IMR-90 (cell line): ENCODE data around the gene FNIP2. TPM values are rescaled to one million over a fixed set of nuclear protein-coding genes. Genes with fewer than 3 reads are reported as not detected.

Experiments used
- ATAC-seq: fragments of 200-7000 bp; cut with Tn5 transposase; 2 replicates; pipeline ENCODE4 v1.9.1; 2020; ENCODE audit warnings: low read depth, mild to moderate bottlenecking, moderate library complexity
- BruUV-seq: library from RNA; stranded (reverse); fragments of 400-500 nt; replicated peaks from 2 replicates; lab custom pipeline; 2021; lab: Mats Ljungman, UMichigan
- CTCF ChIA-PET: fragments of 300-600 bp; formaldehyde crosslinking; extraction: SDS; loops from one replicate; lab custom pipeline; 2021; ENCODE audit warnings: antibody characterized with exemption; lab: Yijun Ruan, JAX
- POLR2A ChIA-PET: fragments of 300-600 bp; sonication (Branson Sonifier 250); formaldehyde crosslinking; loops from one replicate; lab custom pipeline; 2022; ENCODE audit warnings: antibody characterized with exemption; ENCODE audit not compliant: unreplicated experiment; lab: Charles Lee
- DNase-seq: peaks from one replicate; pipeline ENCODE4 v3.0.0; 2013
- H2AFZ ChIP-seq: replicated peaks from 2 replicates; pipeline ENCODE3; 2013; ENCODE audit warnings: low read length, mild to moderate bottlenecking; ENCODE audit not compliant: poor library complexity
- H2AK5ac ChIP-seq: 2 replicates; pipeline ENCODE4 v1.6.1; 2013; ENCODE audit warnings: low read depth, low read length, inconsistent platforms
- H2AK9ac ChIP-seq: replicated peaks from 2 replicates; pipeline ENCODE3; 2013; ENCODE audit warnings: mild to moderate bottlenecking, low read depth, low read length, moderate library complexity; ENCODE audit not compliant: poor library complexity
- H2BK120ac ChIP-seq: 2 replicates; pipeline ENCODE4 v1.6.1; 2013; ENCODE audit warnings: low read depth, low read length, inconsistent platforms
- H2BK15ac ChIP-seq: 3 replicates; pipeline ENCODE4 v1.6.1; 2013; ENCODE audit warnings: low read depth, low read length, inconsistent platforms
- H2BK20ac ChIP-seq: 2 replicates; pipeline ENCODE4 v1.6.1; 2013; ENCODE audit warnings: low read depth, mild to moderate bottlenecking, inconsistent platforms, low read length, moderate library complexity
- H2BK5ac ChIP-seq: 2 replicates; pipeline ENCODE4 v1.6.1; 2013; ENCODE audit warnings: mild to moderate bottlenecking, low read depth, low read length, inconsistent platforms; ENCODE audit not compliant: poor library complexity, severe bottlenecking
- H3K14ac ChIP-seq: replicated peaks from 2 replicates; pipeline ENCODE4 v1.6.1; 2013; ENCODE audit warnings: low read depth, low read length, inconsistent platforms
- H3K18ac ChIP-seq: 2 replicates; pipeline ENCODE4 v1.6.1; 2013; ENCODE audit warnings: low read depth, low read length, control low read depth
- H3K23ac ChIP-seq: 2 replicates; pipeline ENCODE4 v1.6.1; 2013; ENCODE audit warnings: low read depth, low read length, inconsistent platforms
- H3K27ac ChIP-seq: 2 replicates; pipeline ENCODE4 v1.5.1; 2013; ENCODE audit warnings: mild to moderate bottlenecking, control low read depth, low read length; ENCODE audit not compliant: insufficient read depth
- H3K27me3 ChIP-seq: 2 replicates; pipeline ENCODE4 v1.6.1; 2013; ENCODE audit warnings: low read length; ENCODE audit not compliant: control insufficient read depth, insufficient read depth
- H3K36me3 ChIP-seq: 2 replicates; pipeline ENCODE4 v1.6.1; 2013; ENCODE audit warnings: low read length, mixed read lengths; ENCODE audit not compliant: control insufficient read depth, insufficient read depth
- H3K4ac ChIP-seq: 2 replicates; pipeline ENCODE4 v1.6.1; 2013; ENCODE audit warnings: low read depth, low read length, inconsistent platforms
- H3K4me1 ChIP-seq: 2 replicates; pipeline ENCODE4 v1.6.1; 2013; ENCODE audit warnings: low read length, mixed read lengths; ENCODE audit not compliant: control insufficient read depth, insufficient read depth
- H3K4me2 ChIP-seq: 2 replicates; pipeline ENCODE4 v1.6.1; 2013; ENCODE audit warnings: low read depth, mild to moderate bottlenecking, control low read depth, low read length, moderate library complexity
- H3K4me3 ChIP-seq: 2 replicates; pipeline ENCODE4 v1.5.1; 2013; ENCODE audit warnings: low read depth, mild to moderate bottlenecking, control low read depth, low read length, moderate library complexity; ENCODE audit not compliant: insufficient read depth
- H3K56ac ChIP-seq: 2 replicates; pipeline ENCODE4 v1.6.1; 2013; ENCODE audit warnings: low read length, inconsistent platforms; ENCODE audit not compliant: insufficient read depth; ENCODE audit errors: extremely low read depth
- H3K79me1 ChIP-seq, 2 experiments: 2 replicates each; pipeline ENCODE4 v1.6.1; 2013; ENCODE audit warnings: low read length in 2 of 2, inconsistent platforms in 1 of 2, low read depth in 1 of 2
- H3K9ac ChIP-seq: 2 replicates; pipeline ENCODE4 v1.6.1; 2013; ENCODE audit warnings: low read depth, low read length, control low read depth
- H3K9me1 ChIP-seq: 2 replicates; pipeline ENCODE4 v1.6.1; 2013; ENCODE audit warnings: low read length, inconsistent platforms; ENCODE audit not compliant: insufficient read depth
- H3K9me3 ChIP-seq: 2 replicates; pipeline ENCODE4 v1.6.1; 2013; ENCODE audit warnings: low read length; ENCODE audit not compliant: control insufficient read depth, insufficient read depth
- H4K20me1 ChIP-seq: 2 replicates; pipeline ENCODE4 v1.6.1; 2013; ENCODE audit warnings: low read length, inconsistent platforms; ENCODE audit not compliant: insufficient read depth
- H4K5ac ChIP-seq: 2 replicates; pipeline ENCODE4 v1.6.1; 2013; ENCODE audit warnings: mild to moderate bottlenecking, low read depth, low read length, control low read depth
- H4K8ac ChIP-seq, 2 experiments: 2 replicates each; pipeline ENCODE4 v1.6.1; 2013; ENCODE audit warnings: low read depth in 2 of 2, low read length in 2 of 2, control low read depth in 1 of 2, inconsistent platforms in 1 of 2
- H4K91ac ChIP-seq: 2 replicates; pipeline ENCODE4 v1.6.1; 2013; ENCODE audit warnings: low read depth, low read length, inconsistent platforms; ENCODE audit not compliant: insufficient read depth
- BHLHE40 ChIP-seq: fragments of 150-350 bp; IDR thresholded peaks from 2 replicates; pipeline ENCODE4 v1.6.1; 2016; ENCODE audit warnings: mild to moderate bottlenecking, low read depth, low read length
- CEBPB ChIP-seq: IDR thresholded peaks from 2 replicates; pipeline ENCODE4 v1.6.1; 2012; ENCODE audit warnings: low read depth, low read length, improper control_type of control experiment
- CHD1 ChIP-seq: IDR thresholded peaks from 2 replicates; pipeline ENCODE4 v1.6.1; 2012; ENCODE audit warnings: low read depth, low read length, improper control_type of control experiment
- FOS ChIP-seq: fragments of 150-350 bp; IDR thresholded peaks from 2 replicates; pipeline ENCODE4 v1.6.1; 2016; ENCODE audit warnings: low read depth, low read length
- MAFK ChIP-seq: IDR thresholded peaks from 2 replicates; pipeline ENCODE4 v1.6.1; 2012; ENCODE audit warnings: low read depth, low read length, improper control_type of control experiment
- MAZ ChIP-seq: IDR thresholded peaks from 2 replicates; pipeline ENCODE4 v1.6.1; 2012; ENCODE audit warnings: low read depth, mild to moderate bottlenecking, low read length, improper control_type of control experiment, moderate library complexity, borderline replicate concordance
- MXI1 ChIP-seq: IDR thresholded peaks from 2 replicates; pipeline ENCODE4 v1.6.1; 2012; ENCODE audit warnings: low read depth, mild to moderate bottlenecking, low read length, moderate library complexity, borderline replicate concordance
- NFE2L2 ChIP-seq: fragments of 150-350 bp; IDR thresholded peaks from 2 replicates; pipeline ENCODE4 v1.6.1; 2016; ENCODE audit warnings: low read depth, mild to moderate bottlenecking, low read length
- POLR2A ChIP-seq: IDR thresholded peaks from 2 replicates; pipeline ENCODE4 v1.6.1; 2012; ENCODE audit warnings: mild to moderate bottlenecking, low read depth, low read length
- RAD21 ChIP-seq: IDR thresholded peaks from 2 replicates; pipeline ENCODE4 v1.6.1; 2012; ENCODE audit warnings: low read length, improper control_type of control experiment
- RCOR1 ChIP-seq: IDR thresholded peaks from 2 replicates; pipeline ENCODE4 v1.6.1; 2012; ENCODE audit warnings: mild to moderate bottlenecking, low read length, improper control_type of control experiment; ENCODE audit not compliant: insufficient replicate concordance
- RFX5 ChIP-seq: IDR thresholded peaks from 2 replicates; pipeline ENCODE4 v1.8.0; 2012; ENCODE audit warnings: low read depth, mild to moderate bottlenecking, low read length, moderate library complexity
- SMC3 ChIP-seq: fragments of 150-350 bp; IDR thresholded peaks from 2 replicates; pipeline ENCODE4 v1.6.1; 2016; ENCODE audit warnings: low read depth, mild to moderate bottlenecking, antibody characterized with exemption, low read length, moderate library complexity
- WGBS, 2 experiments: methylation state at CpG; one replicate each; pipeline versions ENCODE4 v1.1.5 to v1.1.7; 2013; ENCODE audit warnings: missing lambda C conversion rate in 2 of 2; ENCODE audit not compliant: insufficient read length in 1 of 2; ENCODE audit errors: extremely low coverage in 2 of 2; 5-methylcytosine and 5-hydroxymethylcytosine counted together
- dilution Hi-C: fragments of 300-500 bp; cut with HindIII; formaldehyde crosslinking; loops from one replicate; pipeline ENCODE4 v1.14.3; 2018; ENCODE audit warnings: low sequenced_read_pairs; ENCODE audit not compliant: unreplicated experiment
- in situ Hi-C: fragments of 300-500 bp; cut with MboI; formaldehyde crosslinking; loops from 3 replicates; pipeline ENCODE4 v1.14.3; 2019; ENCODE audit warnings: low sequenced_read_pairs, inconsistent platforms, mixed read lengths
- intact Hi-C: fragments of 100-400 bp; cut with micrococcal nuclease; formaldehyde crosslinking; loops from 2 replicates; pipeline ENCODE4 v1.10.0; 2022
- polyA plus RNA-seq, 3 experiments: library from polyadenylated mRNA; depleted of rRNA; stranded (reverse); fragments of >200 nt; gene quantifications; 2 replicates each; pipeline ENCODE4 v1.2.3, GENCODE V29; 2012; ENCODE audit warnings: low replicate concordance in 1 of 3
- total RNA-seq: library from RNA; depleted of rRNA; stranded (reverse); fragments of >200 nt; gene quantifications from 2 replicates; pipeline ENCODE4 v1.2.3, GENCODE V29; 2012
- TF ChIP-seq, protein P1 (sequence below): fragments of 150-350 bp; IDR thresholded peaks from 2 replicates; pipeline ENCODE4 v1.6.1; 2017; ENCODE audit warnings: mild to moderate bottlenecking, antibody characterized with exemption, low read length, low read depth
- TF ChIP-seq, protein P2 (sequence below): conservative IDR thresholded peaks from 2 replicates; pipeline ENCODE4 v1.5.1; 2012; ENCODE audit warnings: mild to moderate bottlenecking, low read depth, low read length, improper control_type of control experiment
- TF ChIP-seq, protein P3 (sequence below): fragments of 150-350 bp; IDR thresholded peaks from 2 replicates; pipeline ENCODE4 v1.6.1; 2016; ENCODE audit warnings: low read depth, mild to moderate bottlenecking, low read length, moderate library complexity, borderline replicate concordance

FNIP2 gene
- total and polyA plus RNA-seq, 2 of the 4 experiments (the other 2 are of a cell fraction) = 4.7 to 24.6 TPM

DNA sequence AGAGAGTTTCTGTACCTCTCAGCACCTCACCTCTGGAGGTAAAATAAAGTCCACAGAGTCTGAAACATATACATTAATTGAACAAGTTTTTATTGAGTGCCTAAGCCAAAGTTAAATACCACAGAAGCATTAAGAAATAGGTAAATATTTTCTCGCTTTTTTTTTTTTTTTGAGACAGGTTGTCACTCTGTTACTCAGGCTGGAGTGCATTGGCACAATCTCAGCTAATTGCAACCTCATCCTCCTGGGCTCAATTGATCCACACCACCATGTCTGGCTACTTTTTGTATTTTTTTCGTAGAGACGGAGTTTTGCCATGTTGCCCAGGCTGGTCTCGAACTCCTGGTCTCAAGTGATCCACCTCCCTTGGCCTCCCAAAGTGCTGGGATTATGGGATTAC lies 10.1 kb upstream of the FNIP2 start:
- BruUV-seq = no TSS peak
- no peaks in the 10 kb centered on the region for H3K36me3 ChIP-seq
- no peak for ATAC-seq

More for the DNA sequence above, 10.1 kb upstream of the FNIP2 start:
- in situ Hi-C loops (no loop called here), intact Hi-C loops (no loop called here), dilution Hi-C loops (no loop called here)
- Histone ChIP-seq H3K27ac (no peak overlapping the region), H2AFZ (no peak overlapping the region), H3K4me1 (peaks cover 3% of the 10 kb centered on the region; the same call in 1 of the 2 replicates), H3K9ac (no peak overlapping the region), H3K9me3 (no peaks in the 10 kb centered on the region), H3K14ac (no peak overlapping the region), H3K18ac (no peak overlapping the region), H3K56ac (no peak overlapping the region), H4K91ac (no peak overlapping the region), H3K27me3 (no peaks in the 10 kb centered on the region), H2BK20ac (no peak overlapping the region), H3K4ac (no peak overlapping the region), H2AK9ac (no peak overlapping the region), H4K20me1 (no peaks in the 10 kb centered on the region), H3K4me3 (no peak overlapping the region), H2BK120ac (no peak overlapping the region), H2AK5ac (no peak overlapping the region), H2BK5ac (no peak overlapping the region), H3K23ac (no peak overlapping the region), H3K4me2 (no peak overlapping the region), H2BK15ac (no peak overlapping the region), H4K5ac (no peak overlapping the region), H3K79me1 (no peaks in the 10 kb centered on the region), H3K9me1 (peaks cover 8% of the 10 kb centered on the region; the same call in 1 of the 2 replicates), H4K8ac (no peak overlapping the region)
- TF ChIP-seq MAZ = no peak
- TF ChIP-seq, protein P1, sequence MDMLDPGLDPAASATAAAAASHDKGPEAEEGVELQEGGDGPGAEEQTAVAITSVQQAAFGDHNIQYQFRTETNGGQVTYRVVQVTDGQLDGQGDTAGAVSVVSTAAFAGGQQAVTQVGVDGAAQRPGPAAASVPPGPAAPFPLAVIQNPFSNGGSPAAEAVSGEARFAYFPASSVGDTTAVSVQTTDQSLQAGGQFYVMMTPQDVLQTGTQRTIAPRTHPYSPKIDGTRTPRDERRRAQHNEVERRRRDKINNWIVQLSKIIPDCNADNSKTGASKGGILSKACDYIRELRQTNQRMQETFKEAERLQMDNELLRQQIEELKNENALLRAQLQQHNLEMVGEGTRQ = no peak
- no peak for TF ChIP-seq FOS
- TF ChIP-seq CEBPB = no peak
- TF ChIP-seq, protein P2, sequence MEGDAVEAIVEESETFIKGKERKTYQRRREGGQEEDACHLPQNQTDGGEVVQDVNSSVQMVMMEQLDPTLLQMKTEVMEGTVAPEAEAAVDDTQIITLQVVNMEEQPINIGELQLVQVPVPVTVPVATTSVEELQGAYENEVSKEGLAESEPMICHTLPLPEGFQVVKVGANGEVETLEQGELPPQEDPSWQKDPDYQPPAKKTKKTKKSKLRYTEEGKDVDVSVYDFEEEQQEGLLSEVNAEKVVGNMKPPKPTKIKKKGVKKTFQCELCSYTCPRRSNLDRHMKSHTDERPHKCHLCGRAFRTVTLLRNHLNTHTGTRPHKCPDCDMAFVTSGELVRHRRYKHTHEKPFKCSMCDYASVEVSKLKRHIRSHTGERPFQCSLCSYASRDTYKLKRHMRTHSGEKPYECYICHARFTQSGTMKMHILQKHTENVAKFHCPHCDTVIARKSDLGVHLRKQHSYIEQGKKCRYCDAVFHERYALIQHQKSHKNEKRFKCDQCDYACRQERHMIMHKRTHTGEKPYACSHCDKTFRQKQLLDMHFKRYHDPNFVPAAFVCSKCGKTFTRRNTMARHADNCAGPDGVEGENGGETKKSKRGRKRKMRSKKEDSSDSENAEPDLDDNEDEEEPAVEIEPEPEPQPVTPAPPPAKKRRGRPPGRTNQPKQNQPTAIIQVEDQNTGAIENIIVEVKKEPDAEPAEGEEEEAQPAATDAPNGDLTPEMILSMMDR = no peak
- TF ChIP-seq RFX5 = no peak
- no peak for TF ChIP-seq NFE2L2
- no peak for TF ChIP-seq RCOR1
- TF ChIP-seq MAFK = no peak
- no peak for TF ChIP-seq SMC3
- TF ChIP-seq MXI1 = no peak
- no peak for TF ChIP-seq CHD1
- TF ChIP-seq BHLHE40 = no peak
- no peak for TF ChIP-seq RAD21
- TF ChIP-seq, protein P3, sequence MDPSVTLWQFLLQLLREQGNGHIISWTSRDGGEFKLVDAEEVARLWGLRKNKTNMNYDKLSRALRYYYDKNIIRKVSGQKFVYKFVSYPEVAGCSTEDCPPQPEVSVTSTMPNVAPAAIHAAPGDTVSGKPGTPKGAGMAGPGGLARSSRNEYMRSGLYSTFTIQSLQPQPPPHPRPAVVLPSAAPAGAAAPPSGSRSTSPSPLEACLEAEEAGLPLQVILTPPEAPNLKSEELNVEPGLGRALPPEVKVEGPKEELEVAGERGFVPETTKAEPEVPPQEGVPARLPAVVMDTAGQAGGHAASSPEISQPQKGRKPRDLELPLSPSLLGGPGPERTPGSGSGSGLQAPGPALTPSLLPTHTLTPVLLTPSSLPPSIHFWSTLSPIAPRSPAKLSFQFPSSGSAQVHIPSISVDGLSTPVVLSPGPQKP = no peak
- TF ChIP-seq POLR2A = no peak
- CTCF ChIA-PET = interaction anchor here (0.6 kb wide), 1 partner anchor 254 kb away, joined by 4 read pairs; no protein-coding TSS in a partner anchor
- no peak for DNase-seq
- POLR2A ChIA-PET = no interaction called here
- 96% methylated on average over 3 of the region's 4 CpGs; no CpG with 5 or more reads in 1 of the 2 experiments for WGBS, 2 experiments
